Measurements from ENCODE around the gene ARHGAP24.

DNA sequence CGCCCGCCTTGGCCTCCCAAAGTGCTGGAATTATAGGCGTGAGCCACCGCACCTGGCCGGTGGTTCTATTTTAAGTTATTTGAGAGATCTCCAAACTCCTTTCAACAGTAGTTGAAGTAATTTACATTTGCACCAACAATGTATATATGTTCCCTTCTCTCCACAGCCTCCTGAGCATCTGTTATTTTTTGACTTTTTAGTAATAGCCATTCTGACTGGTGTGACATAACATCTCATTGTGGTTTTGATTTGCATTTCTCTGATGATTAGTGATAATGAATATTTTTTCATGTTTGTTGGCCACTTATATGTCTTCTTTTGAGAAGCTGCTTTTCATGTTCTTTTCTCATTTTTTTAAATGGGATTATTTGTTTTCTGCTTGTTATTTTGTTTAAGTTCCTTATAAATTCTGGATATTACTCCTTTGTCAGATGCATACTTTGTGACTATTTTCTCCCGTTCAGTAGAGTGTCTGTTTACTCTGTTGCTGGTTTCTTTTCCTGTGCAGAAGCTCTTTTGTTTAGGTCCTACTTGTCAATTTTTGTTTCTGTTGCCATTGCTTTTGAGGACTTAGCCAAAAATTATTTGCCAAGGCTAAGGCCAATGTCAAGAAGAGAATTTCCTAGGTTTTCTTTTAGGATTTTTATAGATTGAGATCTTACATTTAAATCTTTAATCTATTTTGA lies 213.2 kb downstream of the ARHGAP24 start:
- TF ChIP-seq, protein P1, sequence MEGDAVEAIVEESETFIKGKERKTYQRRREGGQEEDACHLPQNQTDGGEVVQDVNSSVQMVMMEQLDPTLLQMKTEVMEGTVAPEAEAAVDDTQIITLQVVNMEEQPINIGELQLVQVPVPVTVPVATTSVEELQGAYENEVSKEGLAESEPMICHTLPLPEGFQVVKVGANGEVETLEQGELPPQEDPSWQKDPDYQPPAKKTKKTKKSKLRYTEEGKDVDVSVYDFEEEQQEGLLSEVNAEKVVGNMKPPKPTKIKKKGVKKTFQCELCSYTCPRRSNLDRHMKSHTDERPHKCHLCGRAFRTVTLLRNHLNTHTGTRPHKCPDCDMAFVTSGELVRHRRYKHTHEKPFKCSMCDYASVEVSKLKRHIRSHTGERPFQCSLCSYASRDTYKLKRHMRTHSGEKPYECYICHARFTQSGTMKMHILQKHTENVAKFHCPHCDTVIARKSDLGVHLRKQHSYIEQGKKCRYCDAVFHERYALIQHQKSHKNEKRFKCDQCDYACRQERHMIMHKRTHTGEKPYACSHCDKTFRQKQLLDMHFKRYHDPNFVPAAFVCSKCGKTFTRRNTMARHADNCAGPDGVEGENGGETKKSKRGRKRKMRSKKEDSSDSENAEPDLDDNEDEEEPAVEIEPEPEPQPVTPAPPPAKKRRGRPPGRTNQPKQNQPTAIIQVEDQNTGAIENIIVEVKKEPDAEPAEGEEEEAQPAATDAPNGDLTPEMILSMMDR (IDR thresholded peaks at IDR 0.05), result no peak
- TF ChIP-seq POLR2AphosphoS5 (IDR thresholded peaks at IDR 0.05), result no peak
- no peak for TF ChIP-seq POLR2A (IDR thresholded peaks at IDR 0.05)
